Measurements from ENCODE around the gene TUBA1C. TPM values are rescaled to one million over a fixed set of nuclear protein-coding genes. Genes with fewer than 3 reads are reported as not detected.

TUBA1C gene
- total RNA-seq, 1 donor from 2014 or later, result 187 TPM

DNA sequence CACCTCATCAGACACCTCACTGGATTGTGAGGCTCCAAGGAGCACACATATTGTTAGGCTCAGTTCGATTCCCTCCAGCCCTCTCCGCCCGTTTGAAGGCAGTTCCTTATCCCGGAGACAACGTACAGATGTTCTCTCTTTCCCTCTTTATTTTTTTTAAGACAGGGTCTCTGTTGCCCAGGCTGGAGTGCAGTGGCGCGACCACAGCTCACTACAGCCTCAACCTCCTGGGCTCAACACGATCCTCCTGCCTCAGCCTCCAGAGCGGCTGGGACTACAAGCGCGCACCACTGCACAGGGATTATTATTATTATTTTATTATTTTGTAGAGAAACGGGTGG lies 57.5 kb downstream of the TUBA1C start:
- H3K4me1 Mint-ChIP-seq (ENCODE audit: unreplicated experiment), result peaks cover 17% of the 10 kb centered on the region
- TF ChIP-seq, protein P1, sequence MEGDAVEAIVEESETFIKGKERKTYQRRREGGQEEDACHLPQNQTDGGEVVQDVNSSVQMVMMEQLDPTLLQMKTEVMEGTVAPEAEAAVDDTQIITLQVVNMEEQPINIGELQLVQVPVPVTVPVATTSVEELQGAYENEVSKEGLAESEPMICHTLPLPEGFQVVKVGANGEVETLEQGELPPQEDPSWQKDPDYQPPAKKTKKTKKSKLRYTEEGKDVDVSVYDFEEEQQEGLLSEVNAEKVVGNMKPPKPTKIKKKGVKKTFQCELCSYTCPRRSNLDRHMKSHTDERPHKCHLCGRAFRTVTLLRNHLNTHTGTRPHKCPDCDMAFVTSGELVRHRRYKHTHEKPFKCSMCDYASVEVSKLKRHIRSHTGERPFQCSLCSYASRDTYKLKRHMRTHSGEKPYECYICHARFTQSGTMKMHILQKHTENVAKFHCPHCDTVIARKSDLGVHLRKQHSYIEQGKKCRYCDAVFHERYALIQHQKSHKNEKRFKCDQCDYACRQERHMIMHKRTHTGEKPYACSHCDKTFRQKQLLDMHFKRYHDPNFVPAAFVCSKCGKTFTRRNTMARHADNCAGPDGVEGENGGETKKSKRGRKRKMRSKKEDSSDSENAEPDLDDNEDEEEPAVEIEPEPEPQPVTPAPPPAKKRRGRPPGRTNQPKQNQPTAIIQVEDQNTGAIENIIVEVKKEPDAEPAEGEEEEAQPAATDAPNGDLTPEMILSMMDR (conservative IDR thresholded peaks at IDR 0.05), result no peak
- DNase-seq (ENCODE audit: extremely low spot score, unreplicated experiment), result no peak
- peak overlapping the region; percentile 93 for H3K27ac Mint-ChIP-seq
- H3K4me3 Mint-ChIP-seq, result peak overlapping the region; percentile 100
- H3K9me3 Mint-ChIP-seq, result no peaks in the 10 kb centered on the region
- peaks cover 17% of the 10 kb centered on the region for H3K27me3 Mint-ChIP-seq
- peaks cover 4% of the 10 kb centered on the region for H3K36me3 Mint-ChIP-seq

DNA sequence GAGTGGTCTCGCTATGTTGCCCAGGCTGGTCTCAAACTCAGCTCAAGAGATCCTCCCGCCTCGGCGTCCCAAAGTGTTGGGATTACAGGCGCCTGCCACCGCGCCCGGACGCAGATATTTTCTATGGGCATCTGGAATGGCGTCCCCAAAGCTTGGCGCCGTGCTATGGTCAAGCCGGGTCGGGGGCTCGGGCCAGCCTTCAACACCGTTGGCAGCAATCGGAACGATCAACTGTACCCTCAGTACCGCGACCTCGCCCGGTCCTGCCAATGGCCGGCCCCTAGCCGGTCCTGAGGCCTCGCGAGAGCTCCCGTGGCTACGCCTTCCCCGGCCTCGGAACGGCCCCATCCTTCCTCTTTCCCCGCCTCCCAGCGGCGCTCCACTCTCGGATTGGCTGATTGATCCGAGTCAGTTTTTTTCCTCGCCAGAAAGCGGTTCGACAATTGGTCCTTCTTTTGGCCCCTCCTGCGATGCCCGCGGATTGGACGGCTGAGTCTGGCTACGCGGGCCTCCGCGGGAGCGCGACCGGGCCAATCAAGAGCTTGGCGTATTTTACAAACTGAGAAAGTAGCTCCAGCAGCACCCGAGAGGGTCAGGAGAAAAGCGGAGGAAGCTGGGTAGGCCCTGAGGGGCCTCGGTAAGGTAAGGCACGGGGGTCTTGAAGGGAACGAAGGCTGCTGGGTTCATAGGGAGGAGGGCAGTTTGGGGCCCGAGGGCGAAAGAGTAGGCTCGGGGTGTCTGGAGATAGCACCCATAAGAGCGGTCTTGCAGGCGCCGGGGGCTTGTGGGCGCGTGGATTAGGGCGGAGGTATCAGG lies 58.0 kb downstream of the TUBA1C start, which contains the start of gene TROAP:
Gene TROAP (plus strand): TSS at position 548 of the 816 bp plus-strand sequence. CDS start 354 bp downstream, outside the sequence.
- Mint-ChIP-seq H3K36me3 (peaks cover 8% of the 10 kb centered on the region), H3K27me3 (peaks cover 17% of the 10 kb centered on the region), H3K27ac (peak within 1 kb of the TSS; percentile 93), H3K4me1 (ENCODE audit: unreplicated experiment) (peaks cover 17% of the 10 kb centered on the region), H3K9me3 (no peaks in the 10 kb centered on the region), H3K4me3 (peak within 1 kb of the TSS; percentile 100)
- TF ChIP-seq, protein P1 (conservative IDR thresholded peaks at IDR 0.05), result no peak
- peak; percentile 98 for DNase-seq (ENCODE audit: extremely low spot score, unreplicated experiment)

DNA sequence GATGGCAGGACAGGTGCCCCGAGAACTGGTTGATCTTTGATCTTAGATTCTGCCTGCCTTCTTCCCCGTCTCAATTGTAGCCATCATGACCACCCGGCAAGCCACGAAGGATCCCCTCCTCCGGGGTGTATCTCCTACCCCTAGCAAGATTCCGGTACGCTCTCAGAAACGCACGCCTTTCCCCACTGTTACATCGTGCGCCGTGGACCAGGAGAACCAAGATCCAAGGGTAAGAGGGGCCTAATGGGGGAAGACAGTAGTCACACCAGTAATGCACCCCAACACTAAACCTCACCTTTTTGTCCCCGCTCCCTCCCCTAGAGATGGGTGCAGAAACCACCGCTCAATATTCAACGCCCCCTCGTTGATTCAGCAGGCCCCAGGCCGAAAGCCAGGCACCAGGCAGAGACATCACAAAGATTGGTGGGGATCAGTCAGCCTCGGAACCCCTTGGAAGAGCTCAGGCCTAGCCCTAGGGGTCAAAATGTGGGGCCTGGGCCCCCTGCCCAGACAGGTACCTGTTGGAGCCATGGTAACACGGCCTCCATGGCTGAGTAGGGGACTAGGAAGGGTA lies 58.7 kb downstream of the TUBA1C start:
- Mint-ChIP-seq H3K4me3 (peak overlapping the region; percentile 100), H3K36me3 (peaks cover 8% of the 10 kb centered on the region), H3K27ac (peak overlapping the region; percentile 93), H3K4me1 (ENCODE audit: unreplicated experiment) (peaks cover 17% of the 10 kb centered on the region), H3K9me3 (no peaks in the 10 kb centered on the region), H3K27me3 (peaks cover 15% of the 10 kb centered on the region)
- DNase-seq (ENCODE audit: extremely low spot score, unreplicated experiment), result no peak
- TF ChIP-seq, protein P1 (conservative IDR thresholded peaks at IDR 0.05), result no peak

Other genes with a start within 250 kb of the TUBA1C start
- gene PRKAG1, start 246.3 kb upstream of the TUBA1C start, total RNA-seq (ENCODE audit: low replicate concordance), result 58.7 and 66.3 TPM in 2 replicates
- gene KMT2D, start 204.3 kb upstream of the TUBA1C start, total RNA-seq (ENCODE audit: low replicate concordance), result 95.4 and 97.6 TPM in 2 replicates
- gene RHEBL1, start 195.1 kb upstream of the TUBA1C start, total RNA-seq (ENCODE audit: low replicate concordance), result 0.88 and 1.8 TPM in 2 replicates
- 0.56 TPM in 1 of 2 replicates, not detected in the other for gene DHH, start 170.3 kb upstream of the TUBA1C start, total RNA-seq (ENCODE audit: low replicate concordance)
- gene LMBR1L, start 154.2 kb upstream of the TUBA1C start, total RNA-seq (ENCODE audit: low replicate concordance), result 101 and 105 TPM in 2 replicates
- gene TUBA1B, start 133.7 kb upstream of the TUBA1C start, total RNA-seq (ENCODE audit: low replicate concordance), result 664 and 1,458 TPM in 2 replicates
- gene TUBA1A, start 76.0 kb upstream of the TUBA1C start, total RNA-seq (ENCODE audit: low replicate concordance), result 211 and 489 TPM in 2 replicates
- 1.8 and 7.3 TPM in 2 replicates for gene PRPH, start 30.1 kb downstream of the TUBA1C start, total RNA-seq (ENCODE audit: low replicate concordance)
- gene TROAP, start 58.2 kb downstream of the TUBA1C start, total RNA-seq (ENCODE audit: low replicate concordance), result 21.7 and 66.3 TPM in 2 replicates
- 0.17 and 1.2 TPM in 2 replicates for gene C1QL4, start 72.1 kb downstream of the TUBA1C start, total RNA-seq (ENCODE audit: low replicate concordance)
- 3.6 and 5.0 TPM in 2 replicates for gene DNAJC22, start 81.8 kb downstream of the TUBA1C start, total RNA-seq (ENCODE audit: low replicate concordance)
- gene SPATS2, start 102.4 kb downstream of the TUBA1C start, total RNA-seq (ENCODE audit: low replicate concordance), result 32.0 and 40.3 TPM in 2 replicates

Measured in type B pancreatic cell (in vitro differentiated cells).